T-helper 17 cell (primary cell): ENCODE measurements around the gene SPEG. TPM values are rescaled to one million over a fixed set of nuclear protein-coding genes. Genes with fewer than 3 reads are reported as not detected.

Experiments
- total RNA-seq, 4 donors: library from RNA in 2 of 4; stranded (reverse) in 2 of 4; gene quantifications; one replicate each; pipeline ENCODE4 v1.2.3 and lab custom pipeline; 2022 to 2026

Gene SPEG
- total RNA-seq, 2 donors from 2014 or later, result 7.3 to 8.4 TPM

Other genes with a start within 250 kb of the SPEG start
- gene ZFAND2B, start 228.1 kb upstream of the SPEG start, total RNA-seq, result 10 to 100 TPM; 65.3 to 71.1 TPM
- gene ABCB6, start 215.9 kb upstream of the SPEG start, total RNA-seq, result 1 to 10 TPM; 2.6 to 6.6 TPM
- gene ATG9A, start 205.2 kb upstream of the SPEG start, total RNA-seq, result 10 to 100 TPM; 42.4 to 72.1 TPM
- gene ANKZF1, start 205.0 kb upstream of the SPEG start, total RNA-seq, result 10 to 100 TPM; 92.5 to 93.5 TPM
- 1 to 10 TPM in 1 of 2 donors, under 1 TPM in 1; 0.94 to 3.1 TPM for gene GLB1L, start 189.4 kb upstream of the SPEG start, total RNA-seq
- gene STK16, start 189.4 kb upstream of the SPEG start, total RNA-seq, result 10 to 100 TPM; 11.9 to 17.2 TPM
- gene TUBA4B, start 181.6 kb upstream of the SPEG start, total RNA-seq, result not detected
- 100 to 1,000 TPM; 107 to 184 TPM for gene TUBA4A, start 180.9 kb upstream of the SPEG start, total RNA-seq
- 100 to 1,000 TPM; 101 to 120 TPM for gene DNAJB2, start 155.5 kb upstream of the SPEG start, total RNA-seq
- 1 to 10 TPM in 1 of 2 donors, not detected in 1; 2.6 TPM for gene PTPRN, start 125.4 kb upstream of the SPEG start, total RNA-seq
- not detected for gene RESP18, start 102.1 kb upstream of the SPEG start, total RNA-seq
- gene DNPEP, start 46.9 kb upstream of the SPEG start, total RNA-seq, result 100 to 1,000 TPM in 1 of 2 donors, 10 to 100 TPM in 1; 81.3 to 107 TPM
- not detected for gene DES, start 16.5 kb upstream of the SPEG start, total RNA-seq
- 10 to 100 TPM; 25.1 to 27.2 TPM for gene GMPPA, start 64.0 kb downstream of the SPEG start, total RNA-seq
- gene ASIC4, start 79.6 kb downstream of the SPEG start, total RNA-seq, result under 1 TPM in 1 of 2 donors, not detected in 1; 0.13 TPM
- gene CHPF, start 109.0 kb downstream of the SPEG start, total RNA-seq, result 10 to 100 TPM in 1 of 2 donors, 1 to 10 TPM in 1; 9.4 to 10.4 TPM
- under 1 TPM; 0.42 to 0.77 TPM for gene TMEM198, start 109.2 kb downstream of the SPEG start, total RNA-seq
- gene OBSL1, start 136.7 kb downstream of the SPEG start, total RNA-seq, result 1 to 10 TPM in 1 of 2 donors, under 1 TPM in 1; 0.67 to 1.1 TPM
- gene INHA, start 137.5 kb downstream of the SPEG start, total RNA-seq, result not detected
- gene STK11IP, start 163.0 kb downstream of the SPEG start, total RNA-seq, result 10 to 100 TPM; 35.8 to 40.6 TPM
- gene SLC4A3, start 192.8 kb downstream of the SPEG start, total RNA-seq, result under 1 TPM in 1 of 2 donors, not detected in 1; 0.08 TPM